MM.1S (cell line): ENCODE measurements around the gene CTU1.

Experiments
- DNase-seq: peaks from one replicate; pipeline ENCODE4 v3.0.0-alpha.2; 2015
- H2AFZ ChIP-seq: fragments of 300-600 bp; sonication (generic); 2 replicates; pipeline ENCODE4 v1.6.0; 2016; ENCODE audit warnings: antibody characterized with exemption, low read length
- H3F3A ChIP-seq: fragments of 300-600 bp; sonication (generic); 2 replicates; pipeline ENCODE4 v1.6.1; 2016; ENCODE audit warnings: mild to moderate bottlenecking, antibody characterized with exemption, low read length, moderate library complexity, mixed read lengths; ENCODE audit not compliant: insufficient read depth
- H3K27ac ChIP-seq: fragments of 300-600 bp; sonication (generic); 2 replicates; pipeline ENCODE4 v1.5.1; 2016; ENCODE audit warnings: mild to moderate bottlenecking, low read length
- H3K27me3 ChIP-seq: fragments of 300-600 bp; sonication (generic); replicated peaks from 2 replicates; pipeline ENCODE4 v1.6.0; 2016; ENCODE audit warnings: low read length; ENCODE audit not compliant: insufficient read depth
- H3K36me3 ChIP-seq: fragments of 300-600 bp; sonication (generic); replicated peaks from 2 replicates; pipeline ENCODE4 v1.6.1; 2016; ENCODE audit warnings: mild to moderate bottlenecking, low read length, mixed read lengths; ENCODE audit not compliant: insufficient read depth
- H3K4me1 ChIP-seq: fragments of 300-600 bp; sonication (generic); 2 replicates; pipeline ENCODE4 v1.6.1; 2016; ENCODE audit warnings: low read length, mixed read lengths
- H3K4me2 ChIP-seq: fragments of 300-600 bp; sonication (generic); 2 replicates; pipeline ENCODE4 v1.6.0; 2016; ENCODE audit warnings: low read depth, low read length
- H3K4me3 ChIP-seq: fragments of 300-600 bp; sonication (generic); 2 replicates; pipeline ENCODE4 v1.5.1; 2016; ENCODE audit warnings: low read length, mixed read lengths
- H3K79me2 ChIP-seq: fragments of 300-600 bp; sonication (generic); 2 replicates; pipeline ENCODE4 v1.6.1; 2016; ENCODE audit warnings: mixed run types, low read length, mixed read lengths
- H3K9ac ChIP-seq: fragments of 300-600 bp; sonication (generic); 2 replicates; pipeline ENCODE4 v1.6.1; 2016; ENCODE audit warnings: low read length, mixed read lengths
- H3K9me2 ChIP-seq: fragments of 300-600 bp; sonication (generic); replicated peaks from 2 replicates; pipeline ENCODE4 v1.6.1; 2016; ENCODE audit warnings: mild to moderate bottlenecking, low read length, mixed read lengths; ENCODE audit not compliant: insufficient read depth
- H3K9me3 ChIP-seq: fragments of 300-600 bp; sonication (generic); replicated peaks from 2 replicates; pipeline ENCODE4 v1.6.1; 2016; ENCODE audit warnings: mild to moderate bottlenecking, low read length, mixed read lengths; ENCODE audit not compliant: insufficient read depth
- H4K20me1 ChIP-seq: fragments of 300-600 bp; sonication (generic); 2 replicates; pipeline ENCODE4 v1.6.1; 2016; ENCODE audit warnings: mild to moderate bottlenecking, low read length, moderate library complexity, mixed read lengths; ENCODE audit not compliant: insufficient read depth
- CTCF ChIP-seq: fragments of 300-600 bp; sonication (generic); IDR thresholded peaks from 2 replicates; pipeline ENCODE4 v1.5.1; 2016; ENCODE audit warnings: antibody characterized with exemption, low read length, mixed read lengths
- EZH2 ChIP-seq: fragments of 300-600 bp; sonication (generic); optimal IDR thresholded peaks from 2 replicates; pipeline ENCODE3; 2017; ENCODE audit warnings: low read depth, mild to moderate bottlenecking, antibody characterized with exemption, low read length, mixed read lengths
- EZH2phosphoT487 ChIP-seq: fragments of 300-600 bp; sonication (generic); IDR thresholded peaks from 2 replicates; pipeline ENCODE4 v1.6.1; 2018; ENCODE audit warnings: antibody characterized with exemption, low read length

The CTU1 gene

DNA sequence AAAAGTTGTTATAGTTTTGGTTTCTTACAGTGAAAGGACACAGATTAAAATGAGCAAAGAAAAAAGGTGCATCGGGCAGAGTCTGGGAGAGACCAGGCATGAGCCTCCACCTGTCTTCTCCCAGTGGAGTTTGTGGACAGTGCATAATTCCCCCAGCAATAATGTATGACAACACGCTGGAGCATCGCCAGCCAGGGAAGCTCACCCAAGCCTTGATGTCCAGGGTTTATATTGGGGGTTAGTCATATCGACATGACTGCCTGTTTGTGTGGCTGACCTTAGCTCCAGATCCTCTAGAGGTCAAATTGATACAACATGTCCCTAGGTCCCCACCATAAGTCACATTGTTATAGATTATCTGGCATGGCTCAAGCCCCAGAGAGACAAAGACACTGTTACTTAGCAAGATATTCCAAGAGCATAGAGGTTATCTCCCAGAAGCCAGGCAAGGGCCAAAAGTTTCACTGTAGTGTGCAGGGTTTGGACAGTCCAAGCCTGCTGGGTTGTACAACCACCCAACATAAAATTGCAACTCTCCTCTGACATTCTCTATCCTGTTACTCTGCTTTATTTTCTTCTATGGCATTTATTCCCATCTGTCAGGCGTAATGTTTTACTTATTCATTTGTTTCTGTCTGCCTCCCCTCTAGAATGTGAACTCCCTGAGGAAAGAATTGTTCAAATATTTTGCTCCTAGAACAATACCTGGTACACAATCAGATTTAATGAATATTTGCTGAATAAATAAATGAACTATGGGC is 37.7 kb downstream of the CTU1 start:
- H2AFZ ChIP-seq = no peak overlapping the region
- no peak overlapping the region for H3K4me2 ChIP-seq
- H3F3A ChIP-seq = no peaks in the 10 kb centered on the region
- H3K79me2 ChIP-seq = no peaks in the 10 kb centered on the region
- no peak for TF ChIP-seq EZH2phosphoT487
- TF ChIP-seq CTCF = no peak
- no peak for DNase-seq
- no peaks in the 10 kb centered on the region for H3K36me3 ChIP-seq
- no peak overlapping the region for H3K9ac ChIP-seq
- H3K27me3 ChIP-seq = peaks cover 24% of the 10 kb centered on the region
- no peaks in the 10 kb centered on the region for H3K9me2 ChIP-seq
- no peak overlapping the region for H3K27ac ChIP-seq
- H3K4me3 ChIP-seq = no peak overlapping the region
- no peaks in the 10 kb centered on the region for H3K9me3 ChIP-seq
- no peaks in the 10 kb centered on the region for H3K4me1 ChIP-seq
- no peaks in the 10 kb centered on the region for H4K20me1 ChIP-seq

DNA sequence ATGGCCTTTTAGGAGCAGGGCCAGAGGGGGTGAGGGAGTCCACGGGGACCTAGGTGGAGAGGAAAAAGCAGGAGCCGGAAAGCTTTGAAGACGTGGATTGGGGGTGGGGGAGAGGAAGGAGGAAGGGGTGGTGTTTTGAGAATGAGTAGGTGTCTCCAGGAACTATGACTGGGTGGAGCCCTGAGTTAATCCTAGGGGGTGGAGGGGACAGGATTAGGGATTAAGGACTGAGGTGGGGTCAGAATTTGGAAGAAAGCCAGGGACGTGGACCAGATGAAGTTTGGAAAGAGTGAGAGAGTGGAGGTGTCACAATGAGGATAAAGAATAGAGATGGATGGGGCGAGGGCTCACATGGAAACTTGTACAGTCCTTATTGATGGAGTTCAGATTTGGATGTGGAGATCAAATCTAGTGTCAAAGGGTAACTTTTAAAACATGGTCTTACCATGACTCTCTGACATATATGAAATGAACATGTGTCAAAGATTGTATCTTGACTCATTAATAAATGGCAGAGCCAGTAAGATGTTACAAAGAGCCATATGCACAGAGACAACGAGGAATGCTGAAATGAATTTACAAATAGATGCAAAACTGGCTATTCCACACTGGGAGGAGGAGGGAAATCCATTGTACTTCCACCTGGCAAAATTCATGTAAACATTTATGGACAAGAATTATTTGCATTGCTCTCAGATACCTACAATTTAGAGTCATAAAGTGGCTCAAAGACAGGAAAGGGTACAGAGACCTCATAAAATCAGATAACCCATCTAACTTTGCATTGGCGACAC is 41.6 kb downstream of the CTU1 start:
- Histone ChIP-seq H3K4me3 (no peak overlapping the region), H3K4me2 (no peak overlapping the region), H4K20me1 (no peaks in the 10 kb centered on the region), H3K27me3 (peaks cover 24% of the 10 kb centered on the region; the same call in 1 of the 2 replicates), H3K27ac (no peak overlapping the region), H3K36me3 (no peaks in the 10 kb centered on the region), H3K9me2 (no peaks in the 10 kb centered on the region), H3K9me3 (no peaks in the 10 kb centered on the region), H3K79me2 (no peaks in the 10 kb centered on the region), H2AFZ (no peak overlapping the region), H3K9ac (no peak overlapping the region), H3K4me1 (no peaks in the 10 kb centered on the region), H3F3A (no peaks in the 10 kb centered on the region)
- no peak for TF ChIP-seq EZH2phosphoT487
- TF ChIP-seq EZH2 = no peak
- TF ChIP-seq CTCF = no peak
- DNase-seq = no peak

GRCh38 chr19:51065221-51065960 is 42.8 kb downstream of the CTU1 start:
- Histone ChIP-seq H3K9me3 (no peaks in the 10 kb centered on the region), H3K27ac (no peak overlapping the region), H4K20me1 (no peaks in the 10 kb centered on the region), H3K4me2 (no peak overlapping the region), H3F3A (no peaks in the 10 kb centered on the region), H3K36me3 (no peaks in the 10 kb centered on the region), H3K4me1 (no peaks in the 10 kb centered on the region), H3K4me3 (no peak overlapping the region), H3K9me2 (no peaks in the 10 kb centered on the region), H2AFZ (no peak overlapping the region), H3K27me3 (peaks cover 24% of the 10 kb centered on the region; the same call in 1 of the 2 replicates), H3K79me2 (no peaks in the 10 kb centered on the region), H3K9ac (no peak overlapping the region)
- no peak for DNase-seq
- no peak for TF ChIP-seq CTCF
- no peak for TF ChIP-seq EZH2
- TF ChIP-seq EZH2phosphoT487 = no peak
